ENCODE data around the gene TMEM221.

DNA sequence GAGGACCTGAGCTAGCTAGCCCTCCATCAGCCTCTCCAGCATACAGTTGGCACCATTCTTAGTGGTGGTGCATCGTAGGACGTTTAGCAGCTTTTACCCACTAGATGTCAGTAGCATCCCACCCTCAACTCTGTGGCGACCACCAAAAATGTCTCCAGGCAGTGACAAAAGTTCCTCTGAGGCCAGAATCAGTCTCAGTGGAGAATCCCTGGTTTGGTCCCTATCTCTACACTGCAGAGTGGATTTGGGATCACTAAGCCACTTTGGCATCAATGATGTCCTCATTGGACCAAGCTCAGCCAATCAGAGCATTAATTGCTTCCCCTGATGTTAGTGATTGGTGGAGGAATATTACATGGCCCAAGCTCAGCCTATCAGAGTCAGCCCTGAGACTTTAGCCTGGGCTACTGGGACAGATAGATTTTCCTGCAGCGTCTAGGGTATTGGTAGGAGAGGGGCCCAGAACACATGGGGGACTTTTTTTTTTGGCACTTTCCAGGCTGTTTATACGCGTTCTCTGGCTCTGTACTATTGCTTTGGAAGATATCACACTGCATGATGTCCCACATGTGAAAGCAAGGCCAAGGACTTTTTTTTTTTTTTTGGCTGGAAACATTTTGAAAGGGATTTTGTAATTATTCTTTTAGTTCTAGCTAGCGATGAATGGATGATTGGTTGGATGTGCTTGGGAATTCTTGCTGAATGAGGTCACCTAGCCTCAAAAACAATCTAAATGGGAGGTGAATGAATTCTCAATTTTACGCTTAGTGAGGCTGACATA, 7.0 kb downstream of the TMEM221 start:
- TF ChIP-seq, protein P1, sequence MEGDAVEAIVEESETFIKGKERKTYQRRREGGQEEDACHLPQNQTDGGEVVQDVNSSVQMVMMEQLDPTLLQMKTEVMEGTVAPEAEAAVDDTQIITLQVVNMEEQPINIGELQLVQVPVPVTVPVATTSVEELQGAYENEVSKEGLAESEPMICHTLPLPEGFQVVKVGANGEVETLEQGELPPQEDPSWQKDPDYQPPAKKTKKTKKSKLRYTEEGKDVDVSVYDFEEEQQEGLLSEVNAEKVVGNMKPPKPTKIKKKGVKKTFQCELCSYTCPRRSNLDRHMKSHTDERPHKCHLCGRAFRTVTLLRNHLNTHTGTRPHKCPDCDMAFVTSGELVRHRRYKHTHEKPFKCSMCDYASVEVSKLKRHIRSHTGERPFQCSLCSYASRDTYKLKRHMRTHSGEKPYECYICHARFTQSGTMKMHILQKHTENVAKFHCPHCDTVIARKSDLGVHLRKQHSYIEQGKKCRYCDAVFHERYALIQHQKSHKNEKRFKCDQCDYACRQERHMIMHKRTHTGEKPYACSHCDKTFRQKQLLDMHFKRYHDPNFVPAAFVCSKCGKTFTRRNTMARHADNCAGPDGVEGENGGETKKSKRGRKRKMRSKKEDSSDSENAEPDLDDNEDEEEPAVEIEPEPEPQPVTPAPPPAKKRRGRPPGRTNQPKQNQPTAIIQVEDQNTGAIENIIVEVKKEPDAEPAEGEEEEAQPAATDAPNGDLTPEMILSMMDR (IDR thresholded peaks at IDR 0.05) = peak in 1 of 4 experiments; percentile 16
- TF ChIP-seq EP300 (IDR thresholded peaks at IDR 0.05) = no peak

Measured in sigmoid colon (tissue), 4 donors.